ENCODE data around the gene MCCC1. TPM values are rescaled to one million over a fixed set of nuclear protein-coding genes. Genes with fewer than 3 reads are reported as not detected.

The MCCC1 gene
- total and polyA plus RNA-seq, 10 of the 15 experiments (the other 5 are each of a cell fraction or from before 2014, with no cell fraction given), result 35.0 to 71.7 (median 47.0) TPM

DNA sequence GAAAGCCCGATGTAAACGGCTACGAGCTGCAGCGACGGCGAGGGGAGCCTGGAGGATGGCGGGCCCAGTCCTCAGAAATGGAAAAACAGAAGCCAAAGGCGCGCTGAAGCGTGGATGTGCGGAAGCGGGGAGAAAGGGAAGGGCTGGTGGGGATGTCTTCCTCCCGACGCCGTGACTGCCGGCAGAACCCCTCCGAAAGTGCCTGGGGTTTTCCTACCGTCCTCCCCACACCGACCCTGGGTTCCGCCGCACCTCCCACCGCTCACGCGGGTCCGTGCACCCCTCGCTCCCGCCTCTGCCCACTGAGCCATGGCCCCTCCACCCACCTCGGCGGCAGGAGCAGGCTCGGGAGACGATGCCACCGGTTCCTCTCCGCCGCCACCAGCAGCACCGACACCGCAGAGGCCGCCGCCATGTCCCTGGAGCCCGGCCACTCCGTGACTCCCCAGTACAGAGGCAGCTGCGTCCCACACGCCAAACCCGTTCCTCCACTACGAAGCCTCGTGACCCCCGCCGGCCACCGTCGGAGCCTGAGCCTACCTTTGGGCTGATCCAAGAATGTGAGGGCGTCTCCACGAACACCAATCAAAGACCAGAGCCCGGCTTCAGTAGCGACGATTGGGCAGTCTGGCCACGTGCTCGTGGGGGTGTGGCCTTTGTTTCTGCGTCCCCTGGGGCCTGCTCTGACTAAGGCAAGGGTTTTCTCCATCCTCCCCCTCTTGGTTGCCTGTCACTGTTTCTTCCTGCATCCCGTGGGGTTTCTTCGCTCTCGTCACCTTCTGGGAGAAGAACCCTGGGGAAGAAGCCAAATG, at the start of gene MCCC1 (continued):
- TF ChIP-seq, protein P1, sequence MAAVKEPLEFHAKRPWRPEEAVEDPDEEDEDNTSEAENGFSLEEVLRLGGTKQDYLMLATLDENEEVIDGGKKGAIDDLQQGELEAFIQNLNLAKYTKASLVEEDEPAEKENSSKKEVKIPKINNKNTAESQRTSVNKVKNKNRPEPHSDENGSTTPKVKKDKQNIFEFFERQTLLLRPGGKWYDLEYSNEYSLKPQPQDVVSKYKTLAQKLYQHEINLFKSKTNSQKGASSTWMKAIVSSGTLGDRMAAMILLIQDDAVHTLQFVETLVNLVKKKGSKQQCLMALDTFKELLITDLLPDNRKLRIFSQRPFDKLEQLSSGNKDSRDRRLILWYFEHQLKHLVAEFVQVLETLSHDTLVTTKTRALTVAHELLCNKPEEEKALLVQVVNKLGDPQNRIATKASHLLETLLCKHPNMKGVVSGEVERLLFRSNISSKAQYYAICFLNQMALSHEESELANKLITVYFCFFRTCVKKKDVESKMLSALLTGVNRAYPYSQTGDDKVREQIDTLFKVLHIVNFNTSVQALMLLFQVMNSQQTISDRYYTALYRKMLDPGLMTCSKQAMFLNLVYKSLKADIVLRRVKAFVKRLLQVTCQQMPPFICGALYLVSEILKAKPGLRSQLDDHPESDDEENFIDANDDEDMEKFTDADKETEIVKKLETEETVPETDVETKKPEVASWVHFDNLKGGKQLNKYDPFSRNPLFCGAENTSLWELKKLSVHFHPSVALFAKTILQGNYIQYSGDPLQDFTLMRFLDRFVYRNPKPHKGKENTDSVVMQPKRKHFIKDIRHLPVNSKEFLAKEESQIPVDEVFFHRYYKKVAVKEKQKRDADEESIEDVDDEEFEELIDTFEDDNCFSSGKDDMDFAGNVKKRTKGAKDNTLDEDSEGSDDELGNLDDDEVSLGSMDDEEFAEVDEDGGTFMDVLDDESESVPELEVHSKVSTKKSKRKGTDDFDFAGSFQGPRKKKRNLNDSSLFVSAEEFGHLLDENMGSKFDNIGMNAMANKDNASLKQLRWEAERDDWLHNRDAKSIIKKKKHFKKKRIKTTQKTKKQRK (IDR thresholded peaks at IDR 0.05; ENCODE audit: low read depth, low read length), result no peak
- TF ChIP-seq BHLHE40 (IDR thresholded peaks at IDR 0.05; ENCODE audit: borderline replicate concordance in 1 of 2, low read depth in 2 of 2, low read length in 1 of 2) (peak; percentile 57 to 73; a peak in 3 of 4 replicates), NFYB (IDR thresholded peaks at IDR 0.05; ENCODE audit: insufficient read depth, low read depth, low read length) (peak; percentile 98), SPI1 (IDR thresholded peaks at IDR 0.05; ENCODE audit: borderline replicate concordance, insufficient read depth, low read depth, low read length) (0 out of 2 replicates have a peak, but pooled peaks have one; percentile 24), RFX5 (IDR thresholded peaks at IDR 0.05; ENCODE audit: low read depth, low read length) (no peak; the same call in 1 of the 2 replicates), CTCF (IDR thresholded peaks at IDR 0.05 in 2 of 3, conservative IDR thresholded peaks at IDR 0.05 in 1 of 3; ENCODE audit: control insufficient read depth in 2 of 3, extremely low read depth in 1 of 3, insufficient read depth in 1 of 3, low read depth in 3 of 3, low read length in 3 of 3) (no peak; a peak in 1 of 6 replicates), POLR2A (IDR thresholded peaks at IDR 0.05; ENCODE audit: low read depth, low read length) (peak; percentile 94), NKRF (conservative IDR thresholded peaks at IDR 0.05) (peak; percentile 68), BCLAF1 (IDR thresholded peaks at IDR 0.05) (no peak), NRF1 (conservative IDR thresholded peaks at IDR 0.05; ENCODE audit: low read depth, low read length) (no peak)
- TF ChIP-seq, protein P2, sequence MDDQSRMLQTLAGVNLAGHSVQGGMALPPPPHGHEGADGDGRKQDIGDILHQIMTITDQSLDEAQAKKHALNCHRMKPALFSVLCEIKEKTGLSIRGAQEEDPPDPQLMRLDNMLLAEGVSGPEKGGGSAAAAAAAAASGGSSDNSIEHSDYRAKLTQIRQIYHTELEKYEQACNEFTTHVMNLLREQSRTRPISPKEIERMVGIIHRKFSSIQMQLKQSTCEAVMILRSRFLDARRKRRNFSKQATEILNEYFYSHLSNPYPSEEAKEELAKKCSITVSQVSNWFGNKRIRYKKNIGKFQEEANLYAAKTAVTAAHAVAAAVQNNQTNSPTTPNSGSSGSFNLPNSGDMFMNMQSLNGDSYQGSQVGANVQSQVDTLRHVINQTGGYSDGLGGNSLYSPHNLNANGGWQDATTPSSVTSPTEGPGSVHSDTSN (IDR thresholded peaks at IDR 0.05; ENCODE audit: insufficient replicate concordance, low read depth, low read length), result no peak

Data from GM12878 (cell line).